GM19099 (cell line): Measurements from ENCODE around the gene CD93.

Experiments used
- POLR2A ChIP-seq: IDR thresholded peaks from 3 replicates; pipeline ENCODE4 v1.6.1; 2011; ENCODE audit warnings: low read depth; ENCODE audit not compliant: insufficient read length; ENCODE audit errors: extremely low read depth

CD93 gene

GRCh38 chr20:23112595-23112994 is 26.5 kb upstream of the CD93 start:
- no peak for TF ChIP-seq POLR2A

- TF ChIP-seq POLR2A: no peak
Observed at GRCh38 chr20:23111944-23112342, 25.8 kb upstream of the CD93 start.

- no peak for TF ChIP-seq POLR2A
Observed at GRCh38 chr20:23111307-23111943, 25.3 kb upstream of the CD93 start.

GRCh38 chr20:23108871-23109270 is 22.7 kb upstream of the CD93 start:
- TF ChIP-seq POLR2A: no peak

- TF ChIP-seq POLR2A: no peak
Observed at GRCh38 chr20:23107466-23107865, 21.3 kb upstream of the CD93 start.

GRCh38 chr20:23106271-23106851 is 20.2 kb upstream of the CD93 start:
- TF ChIP-seq POLR2A: no peak

GRCh38 chr20:23105193-23105592 is 19.1 kb upstream of the CD93 start:
- TF ChIP-seq POLR2A: no peak

- no peak for TF ChIP-seq POLR2A
Observed at GRCh38 chr20:23103284-23104018, 17.3 kb upstream of the CD93 start.

- no peak for TF ChIP-seq POLR2A
Observed at GRCh38 chr20:23101696-23102406, 15.7 kb upstream of the CD93 start.

- TF ChIP-seq POLR2A: no peak
Observed at GRCh38 chr20:23100720-23101107, 14.6 kb upstream of the CD93 start.

GRCh38 chr20:23099791-23100719 is 13.9 kb upstream of the CD93 start:
- TF ChIP-seq POLR2A: no peak

- no peak for TF ChIP-seq POLR2A
Observed at GRCh38 chr20:23097636-23098580, 11.8 kb upstream of the CD93 start.

GRCh38 chr20:23096986-23097520 is 10.9 kb upstream of the CD93 start:
- no peak for TF ChIP-seq POLR2A
